HepG2 (cell line): ENCODE measurements around the gene CST3. TPM values are rescaled to one million over a fixed set of nuclear protein-coding genes. Genes with fewer than 3 reads are reported as not detected.

Experiments
- ARID4A ChIP-seq: sonication (generic); formaldehyde crosslinking; IDR thresholded peaks from 2 replicates; pipeline ENCODE4 v1.5.0; 2020; ENCODE audit warnings: mild to moderate bottlenecking, missing genetic modification reagents, borderline replicate concordance
- ATF4 ChIP-seq, 2 experiments: fragments of 450-650 bp in 1 of 2; sonication (generic) in 1 of 2; formaldehyde crosslinking; IDR thresholded peaks; 2 replicates each; pipeline versions ENCODE4 v1.5.0 to v1.8.0; 2020 to 2022; ENCODE audit warnings: mild to moderate bottlenecking in 1 of 2, missing genetic modification reagents in 1 of 2
- HMGXB4 ChIP-seq, 2 experiments: sonication (generic) in 1 of 2; formaldehyde crosslinking in 1 of 2; IDR thresholded peaks; 2 replicates each; pipeline versions ENCODE4 v1.4.0 to v1.6.1; 2018 to 2020; ENCODE audit warnings: missing genetic modification reagents in 2 of 2, borderline replicate concordance in 1 of 2, low read depth in 1 of 2, mild to moderate bottlenecking in 1 of 2, missing biosample characterization in 1 of 2
- JDP2 ChIP-seq: sonication (generic); formaldehyde crosslinking; IDR thresholded peaks from 2 replicates; pipeline ENCODE4 v1.8.1; 2022; ENCODE audit warnings: missing genetic modification reagents, borderline replicate concordance
- KLF15 ChIP-seq: sonication (generic); formaldehyde crosslinking; IDR thresholded peaks from 2 replicates; pipeline ENCODE4 v1.8.1; 2023; ENCODE audit warnings: borderline replicate concordance, mild to moderate bottlenecking, inconsistent platforms, missing genetic modification reagents, mixed read lengths
- MAFF ChIP-seq: IDR thresholded peaks from 2 replicates; pipeline ENCODE4 v1.6.1; 2011; ENCODE audit warnings: low read depth, low read length, improper control_type of control experiment
- POGZ ChIP-seq: sonication (generic); formaldehyde crosslinking; IDR thresholded peaks from 2 replicates; pipeline ENCODE4 v1.4.0; 2020; ENCODE audit warnings: mild to moderate bottlenecking, missing genetic modification reagents
- PRMT3 ChIP-seq: sonication (generic); formaldehyde crosslinking; IDR thresholded peaks from 2 replicates; pipeline ENCODE4 v1.8.1; 2022; ENCODE audit warnings: low read depth, mild to moderate bottlenecking, moderate library complexity, missing genetic modification reagents, borderline replicate concordance
- RBM22 ChIP-seq: fragments of 200-400 bp; formaldehyde crosslinking; optimal IDR thresholded peaks from 2 replicates; pipeline ENCODE3; 2017; ENCODE audit warnings: mild to moderate bottlenecking, low read length, moderate library complexity
- SMAD3 ChIP-seq: sonication (generic); formaldehyde crosslinking; IDR thresholded peaks from 2 replicates; pipeline ENCODE4 v1.4.0; 2020; ENCODE audit warnings: missing genetic modification reagents
- SMAD9 ChIP-seq: sonication (generic); formaldehyde crosslinking; IDR thresholded peaks from 2 replicates; pipeline ENCODE4 v1.5.1; 2020; ENCODE audit warnings: mild to moderate bottlenecking, missing genetic modification reagents
- SP5 ChIP-seq: IDR thresholded peaks from 2 replicates; pipeline ENCODE4 v1.6.1; 2016; ENCODE audit warnings: low read depth, borderline replicate concordance
- TERF1 ChIP-seq: sonication (generic); formaldehyde crosslinking; IDR thresholded peaks from 2 replicates; pipeline ENCODE4 v1.8.0; 2022; ENCODE audit warnings: mild to moderate bottlenecking, missing genetic modification reagents, moderate library complexity
- ZBTB3 ChIP-seq: sonication (generic); formaldehyde crosslinking; IDR thresholded peaks from 2 replicates; pipeline ENCODE4 v1.4.0; 2020; ENCODE audit warnings: low read depth, mild to moderate bottlenecking, moderate library complexity, missing genetic modification reagents, borderline replicate concordance
- ZNF160 ChIP-seq: sonication (generic); formaldehyde crosslinking; IDR thresholded peaks from 2 replicates; pipeline ENCODE4 v1.8.0; 2022; ENCODE audit warnings: mild to moderate bottlenecking, inconsistent platforms, missing genetic modification reagents
- ZNF569 ChIP-seq: sonication (generic); formaldehyde crosslinking; IDR thresholded peaks from 2 replicates; pipeline ENCODE4 v1.5.0; 2020; ENCODE audit warnings: mild to moderate bottlenecking, missing genetic modification reagents, moderate library complexity, borderline replicate concordance
- ZNF709 ChIP-seq: sonication (generic); formaldehyde crosslinking; IDR thresholded peaks from 2 replicates; pipeline ENCODE4 v1.5.0; 2020; ENCODE audit warnings: mild to moderate bottlenecking, missing genetic modification reagents
- ZNF841 ChIP-seq: sonication (generic); formaldehyde crosslinking; IDR thresholded peaks from 2 replicates; pipeline ENCODE4 v1.8.1; 2023; ENCODE audit warnings: missing genetic modification reagents, borderline replicate concordance
- polyA plus RNA-seq, 8 experiments: library from polyadenylated mRNA; depleted of rRNA in 3 of 8; stranded (reverse) in 7 of 8; unstranded in 1 of 8; fragments of >200 nt; fragmentation: Illumina TruSeq in 4 of 8; extraction: Trizol in 4 of 8; gene quantifications; 2 replicates each; pipeline versions ENCODE4 v1.2.1 to v1.2.3, GENCODE V29; 2011 to 2016; ENCODE audit warnings: low read depth in 4 of 8, missing spikeins in 1 of 8, mixed read lengths in 1 of 8; ENCODE audit not compliant: insufficient read depth in 1 of 8
- total RNA-seq, 5 experiments: library from RNA; depleted of rRNA; stranded (reverse); fragments of >200 nt; fragmentation: Illumina TruSeq; extraction: Trizol; gene quantifications; 2 replicates each; pipeline ENCODE4 v1.2.3, GENCODE V29; 2016; ENCODE audit warnings: low read depth in 1 of 5

CST3 gene
- total and polyA plus RNA-seq, 2 of the 13 experiments (the other 11 are each of a cell fraction or from before 2014, with no cell fraction given), result 690 to 1,005 TPM

GRCh38 chr20:23606652-23607049 lies 31.1 kb downstream of the CST3 start (continued):
- TF ChIP-seq SMAD3 (CRISPR knock-in tag) (no peak), KLF15 (CRISPR knock-in tag) (no peak), JDP2 (CRISPR knock-in tag) (no peak), ATF4 (CRISPR knock-in tag; IDR thresholded peaks at IDR 0.05) (no peak), TERF1 (CRISPR knock-in tag) (0 out of 2 replicates have a peak, but pooled peaks have one; percentile 56), SMAD9 (CRISPR knock-in tag) (no peak), ZNF709 (CRISPR knock-in tag) (no peak), SP5 (CRISPR knock-in tag) (peak; percentile 55; the same call in 1 of the 2 replicates), ZNF569 (CRISPR knock-in tag) (no peak), HMGXB4 (CRISPR knock-in tag; IDR thresholded peaks at IDR 0.05; ENCODE audit: borderline replicate concordance in 1 of 2, low read depth in 1 of 2) (peak in 1 of 2 experiments; percentile 63; a peak in 2 of 4 replicates), ZNF841 (CRISPR knock-in tag) (no peak), RBM22 (no peak), ZBTB3 (CRISPR knock-in tag) (no peak), MAFF (no peak), POGZ (CRISPR knock-in tag) (no peak), ZNF160 (CRISPR knock-in tag) (no peak), ARID4A (no peak; the same call in 1 of the 2 replicates), PRMT3 (CRISPR knock-in tag) (no peak)
